Muscle of leg (tissue), 11 donors: Measurements from ENCODE around the gene TRIM39. TPM values are rescaled to one million over a fixed set of nuclear protein-coding genes. Genes with fewer than 3 reads are reported as not detected.
A peak's percentile ranks its signal among the peaks of the same experiment; 100 is the strongest.
"Not testable (repeated sequence)": the region's sequence is repeated elsewhere in the genome, so short reads cannot be mapped to it uniquely, and the experiment has no call there.

Experiments
- DNase-seq: peaks from one replicate; pipeline ENCODE4 v3.0.0; 2013
- H3K27ac ChIP-seq: one replicate; pipeline ENCODE4 v1.5.1; 2013; ENCODE audit warnings: mild to moderate bottlenecking, low read length, control low read depth
- H3K27me3 ChIP-seq: one replicate; pipeline ENCODE4 v1.6.1; 2013; ENCODE audit warnings: low read length; ENCODE audit not compliant: control insufficient read depth, insufficient read depth
- H3K36me3 ChIP-seq: one replicate; pipeline ENCODE4 v1.6.1; 2013; ENCODE audit warnings: low read length; ENCODE audit not compliant: control insufficient read depth, insufficient read depth
- H3K4me1 ChIP-seq: one replicate; pipeline ENCODE4 v1.6.1; 2013; ENCODE audit warnings: low read length; ENCODE audit not compliant: control insufficient read depth, insufficient read depth
- H3K4me3 ChIP-seq: one replicate; pipeline ENCODE4 v1.5.1; 2013; ENCODE audit warnings: low read length, control low read depth
- H3K9me3 ChIP-seq: replicated peaks from 2 replicates; pipeline ENCODE4 v1.6.1; 2013; ENCODE audit warnings: low read depth, low read length; ENCODE audit not compliant: control insufficient read depth
- WGBS: methylation state at CpG from one replicate; pipeline ENCODE4 v1.1.5; 2013; ENCODE audit warnings: missing lambda C conversion rate; ENCODE audit not compliant: insufficient coverage; 5-methylcytosine and 5-hydroxymethylcytosine counted together
- polyA plus RNA-seq, 8 donors: library from polyadenylated mRNA; unstranded; fragments of 120-200 nt; gene quantifications; one replicate each; pipeline versions ENCODE4 v1.2.1 to v1.2.3, GENCODE V29; 2013; ENCODE audit warnings: inconsistent platforms in 1 of 8, low replicate concordance in 1 of 8; ENCODE audit not compliant: insufficient read length in 8 of 8, insufficient read depth in 1 of 8
- total RNA-seq: library from RNA; stranded (reverse); fragments of 120-200 nt; gene quantifications from one replicate; pipeline ENCODE4 v1.2.4, GENCODE V29; 2013

The TRIM39 gene
- total and polyA plus RNA-seq, 9 donors = 6.5 to 8.7 (median 7.4) TPM

DNA sequence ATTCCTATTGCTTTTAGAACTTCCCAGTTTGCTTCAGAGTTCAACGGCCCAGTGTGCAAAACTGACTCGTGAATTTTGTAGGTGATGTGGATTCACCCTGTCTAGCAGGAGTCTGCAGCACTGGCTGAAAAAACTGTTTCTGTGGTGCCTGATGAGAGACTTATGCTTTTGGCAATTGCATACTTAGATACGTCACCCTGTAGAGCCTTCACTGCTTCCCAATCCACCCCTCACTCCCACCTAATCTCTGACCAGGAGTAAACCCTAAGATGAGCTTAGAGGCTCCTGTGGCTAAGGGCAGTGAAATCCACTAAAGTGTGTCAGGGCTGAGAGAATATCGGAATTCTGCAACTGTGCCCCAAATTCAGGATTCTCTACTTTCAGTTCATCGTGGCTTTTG lies 32.5 kb downstream of the TRIM39 start:
- Histone ChIP-seq H3K4me3 (no peak overlapping the region), H3K36me3 (no peaks in the 10 kb centered on the region), H3K4me1 (peaks cover 6% of the 10 kb centered on the region), H3K27me3 (peaks cover 42% of the 10 kb centered on the region), H3K9me3 (no peaks in the 10 kb centered on the region), H3K27ac (no peak overlapping the region)
- DNase-seq = no peak
- WGBS = 59% methylated on average over 2 of the region's 5 CpGs

DNA sequence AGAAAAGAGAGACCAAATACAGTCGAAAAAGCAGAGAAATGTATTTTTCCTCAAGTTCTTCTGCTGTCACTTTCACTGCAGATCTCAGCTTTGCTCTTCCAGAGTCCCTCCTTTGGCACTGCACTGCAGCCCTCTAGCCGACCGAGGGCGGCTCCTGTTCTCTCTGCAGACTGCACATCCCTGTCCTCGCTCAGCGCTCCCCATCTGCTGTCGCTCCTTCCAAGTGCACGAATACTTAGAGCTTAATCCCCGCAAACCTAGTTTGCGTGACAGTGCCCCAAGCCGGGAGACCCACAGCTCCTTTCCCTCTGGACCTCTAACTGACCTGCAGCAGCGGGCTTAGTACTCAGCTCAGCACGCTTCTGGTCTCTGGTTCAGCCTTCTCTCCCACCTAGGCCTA lies 33.4 kb downstream of the TRIM39 start:
- Histone ChIP-seq H3K4me1 (peaks cover 6% of the 10 kb centered on the region), H3K27me3 (peaks cover 42% of the 10 kb centered on the region), H3K4me3 (no peak overlapping the region), H3K36me3 (no peaks in the 10 kb centered on the region), H3K27ac (no peak overlapping the region), H3K9me3 (no peaks in the 10 kb centered on the region)
- WGBS = 37% methylated on average over 12 of the region's 13 CpGs
- DNase-seq = no peak

DNA sequence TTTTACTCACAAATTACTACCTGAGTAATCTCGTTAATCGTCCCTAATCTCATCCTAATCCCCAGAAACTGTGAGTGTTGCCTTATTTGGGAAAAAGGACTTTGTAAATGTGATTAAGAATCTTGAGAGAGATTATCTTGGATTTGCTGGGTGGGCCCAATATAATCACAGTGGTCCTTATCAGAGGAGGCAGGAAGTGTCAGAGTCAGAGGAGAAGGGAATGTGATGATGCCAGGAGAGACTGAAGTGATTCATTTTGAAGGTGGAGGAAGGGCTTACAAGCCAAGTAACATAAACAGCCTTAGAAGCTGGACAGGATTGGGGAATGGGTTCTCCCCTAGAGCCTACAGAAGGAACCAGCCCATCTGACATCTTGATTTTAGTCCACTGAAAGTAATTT lies 34.9 kb downstream of the TRIM39 start:
- WGBS = no CpG with 5 or more reads among the region's 2 CpGs
- Histone ChIP-seq H3K27ac (no peak overlapping the region), H3K9me3 (no peaks in the 10 kb centered on the region), H3K27me3 (peaks cover 41% of the 10 kb centered on the region), H3K36me3 (no peaks in the 10 kb centered on the region), H3K4me1 (peaks cover 6% of the 10 kb centered on the region), H3K4me3 (no peak overlapping the region)
- DNase-seq = no peak

DNA sequence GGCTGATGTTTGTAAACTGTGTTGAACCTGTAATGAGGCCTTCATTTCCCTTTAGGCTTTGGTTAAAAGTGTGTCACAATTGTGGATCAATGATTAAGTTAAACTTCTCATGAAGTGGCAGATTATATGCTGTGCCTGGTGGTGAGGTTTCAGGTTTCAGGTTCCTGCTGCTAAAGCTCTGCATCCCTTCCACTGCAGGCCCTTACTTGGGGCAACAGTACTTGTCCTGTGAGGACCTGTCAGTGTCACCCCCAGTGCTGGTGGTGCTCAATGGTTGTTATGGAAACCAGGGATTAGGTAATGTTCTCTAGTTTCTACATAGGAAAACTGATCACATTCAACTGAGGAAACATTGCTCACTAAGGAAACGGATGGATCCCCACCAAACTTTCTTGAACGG lies 36.7 kb downstream of the TRIM39 start:
- WGBS = no CpG with 5 or more reads among the region's 2 CpGs
- no peak for DNase-seq
- peaks cover 28% of the 10 kb centered on the region for H3K27me3 ChIP-seq

DNA sequence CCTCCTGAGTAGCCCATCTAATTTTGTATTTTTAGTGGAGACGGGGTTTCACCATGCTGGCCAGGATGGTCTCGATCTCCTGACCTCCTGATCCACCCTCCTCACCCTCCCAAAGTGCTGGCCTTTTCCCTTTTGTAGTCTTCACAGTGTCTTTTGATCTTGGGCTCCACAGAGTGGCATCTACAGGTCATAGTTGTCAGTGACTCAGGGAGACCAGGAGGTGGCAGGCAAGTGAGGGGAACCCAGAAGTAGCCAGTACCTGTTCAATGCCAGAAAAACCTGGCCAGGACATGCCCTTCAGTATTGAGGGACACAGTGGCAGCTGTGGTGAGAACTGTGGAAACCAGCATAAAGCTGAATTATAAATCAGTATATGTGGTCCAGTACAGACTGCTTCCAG lies 37.9 kb downstream of the TRIM39 start:
- no peaks in the 10 kb centered on the region for H3K36me3 ChIP-seq
- H3K4me3 ChIP-seq = no peak overlapping the region
- WGBS = 90% methylated on average over 2 of the region's 2 CpGs
- no peak overlapping the region for H3K27ac ChIP-seq
- H3K27me3 ChIP-seq = peaks cover 23% of the 10 kb centered on the region
- no peaks in the 10 kb centered on the region for H3K4me1 ChIP-seq
- DNase-seq = no peak
- H3K9me3 ChIP-seq = no peaks in the 10 kb centered on the region

More for the DNA sequence above, 36.7 kb downstream of the TRIM39 start:
- H3K4me3 ChIP-seq = no peak overlapping the region
- H3K36me3 ChIP-seq = no peaks in the 10 kb centered on the region
- H3K9me3 ChIP-seq = no peaks in the 10 kb centered on the region
- H3K27ac ChIP-seq = no peak overlapping the region
- H3K4me1 ChIP-seq = no peaks in the 10 kb centered on the region

DNA sequence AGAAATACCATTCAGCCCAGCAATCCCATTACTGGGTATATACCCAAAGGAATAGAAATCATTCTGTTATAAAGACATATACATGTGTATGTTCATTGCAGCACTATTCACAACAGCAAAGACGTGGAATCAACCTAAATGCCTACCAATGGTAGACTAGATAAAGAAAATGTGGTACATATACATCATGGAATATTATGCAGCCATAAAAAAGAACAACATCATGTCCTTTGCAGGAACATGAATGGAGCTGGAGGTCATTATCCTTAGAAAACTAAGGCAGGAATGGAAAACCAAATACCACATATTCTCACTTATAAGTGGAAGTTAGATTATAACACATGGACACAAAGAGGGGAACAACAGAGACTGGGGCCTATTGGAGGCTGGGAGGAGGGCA lies 42.6 kb downstream of the TRIM39 start:
- no CpG with 5 or more reads among the region's 1 CpG for WGBS
- not testable (repeated sequence) for H3K9me3 ChIP-seq, H3K36me3 ChIP-seq, H3K27ac ChIP-seq, DNase-seq, H3K4me1 ChIP-seq, H3K4me3 ChIP-seq
- peaks cover 10% of the 10 kb centered on the region for H3K27me3 ChIP-seq

DNA sequence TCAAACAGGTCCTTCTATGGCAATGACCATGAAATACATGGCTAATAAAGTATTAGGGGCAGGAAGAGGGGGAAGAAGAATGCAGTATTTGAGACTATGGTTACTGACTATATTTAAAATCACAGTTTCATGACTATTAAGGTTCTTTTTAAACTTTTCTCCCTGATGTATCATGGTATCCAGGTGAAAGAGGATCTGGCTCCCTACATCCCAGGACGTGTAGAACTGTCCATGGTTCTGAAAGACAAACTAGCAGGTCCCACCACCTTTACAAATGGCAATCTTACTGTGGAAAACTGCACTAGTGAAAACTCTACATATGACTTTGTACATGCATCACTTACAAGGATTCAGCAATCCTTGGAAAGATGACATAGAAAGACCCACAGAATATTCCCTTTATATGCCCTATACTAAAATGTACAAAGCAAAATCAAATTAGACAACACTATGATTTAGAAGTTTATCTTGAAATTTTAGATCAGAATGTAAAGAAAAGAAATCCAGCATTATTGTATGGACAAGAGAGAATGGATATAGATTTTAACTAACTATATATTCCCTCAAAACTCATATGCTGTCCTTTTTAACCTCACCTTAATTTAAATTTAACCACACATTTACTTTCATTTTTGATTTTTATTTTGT lies 51.7 kb downstream of the TRIM39 start:
- peak; percentile 22 for DNase-seq
- no peak overlapping the region for H3K27ac ChIP-seq
- no peaks in the 10 kb centered on the region for H3K9me3 ChIP-seq
- WGBS = no CpG with 5 or more reads among the region's 1 CpG
- H3K4me1 ChIP-seq = no peaks in the 10 kb centered on the region
- H3K27me3 ChIP-seq = no peaks in the 10 kb centered on the region
- no peak overlapping the region for H3K4me3 ChIP-seq
- no peaks in the 10 kb centered on the region for H3K36me3 ChIP-seq

DNA sequence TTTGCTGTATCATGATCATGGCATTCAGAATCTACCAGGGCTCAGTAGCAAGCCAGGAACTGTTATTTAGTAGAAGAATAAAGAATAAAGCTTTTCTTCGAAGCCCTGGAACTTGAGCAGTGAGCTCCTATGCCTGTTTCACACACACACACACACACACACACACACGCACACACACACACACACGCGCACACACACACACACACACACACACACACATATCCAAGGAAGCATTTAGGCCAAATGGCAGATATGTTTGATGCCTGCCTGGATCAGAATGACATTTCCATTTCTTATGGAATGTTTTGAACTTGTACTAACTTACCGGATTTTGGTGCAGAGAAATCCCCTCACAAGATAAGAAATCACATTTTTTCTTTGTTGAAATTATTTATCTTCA lies 53.7 kb downstream of the TRIM39 start:
- Histone ChIP-seq H3K4me3 (no peak overlapping the region), H3K36me3 (no peaks in the 10 kb centered on the region), H3K4me1 (no peaks in the 10 kb centered on the region), H3K9me3 (no peaks in the 10 kb centered on the region), H3K27me3 (no peaks in the 10 kb centered on the region), H3K27ac (no peak overlapping the region)
- no CpG with 5 or more reads among the region's 5 CpGs for WGBS
- no peak for DNase-seq

DNA sequence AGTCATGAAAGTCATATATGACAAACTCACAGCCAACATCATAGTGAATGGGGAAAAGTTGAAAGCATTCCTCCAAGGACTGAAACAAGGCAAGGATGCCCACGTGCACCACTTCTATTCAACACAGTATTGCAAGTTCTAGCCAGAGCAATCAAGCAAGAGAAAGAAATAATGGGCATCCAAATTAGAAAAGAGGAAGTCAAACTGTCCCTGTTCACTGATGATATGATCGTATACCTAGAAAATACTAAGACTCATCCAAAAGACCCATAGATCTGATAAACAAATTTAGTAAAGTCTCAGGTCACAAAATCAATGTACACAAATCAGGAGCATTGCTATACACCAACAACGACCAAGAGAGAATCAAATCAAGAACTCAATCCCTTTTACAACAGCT lies 59.4 kb downstream of the TRIM39 start:
- Histone ChIP-seq H3K4me3 (no peak overlapping the region), H3K9me3 (no peaks in the 10 kb centered on the region), H3K36me3 (no peaks in the 10 kb centered on the region), H3K27ac (no peak overlapping the region), H3K27me3 (peaks cover 4% of the 10 kb centered on the region), H3K4me1 (no peaks in the 10 kb centered on the region)
- DNase-seq = no peak
- WGBS = 11% methylated on average over 1 of the region's 3 CpGs

DNA sequence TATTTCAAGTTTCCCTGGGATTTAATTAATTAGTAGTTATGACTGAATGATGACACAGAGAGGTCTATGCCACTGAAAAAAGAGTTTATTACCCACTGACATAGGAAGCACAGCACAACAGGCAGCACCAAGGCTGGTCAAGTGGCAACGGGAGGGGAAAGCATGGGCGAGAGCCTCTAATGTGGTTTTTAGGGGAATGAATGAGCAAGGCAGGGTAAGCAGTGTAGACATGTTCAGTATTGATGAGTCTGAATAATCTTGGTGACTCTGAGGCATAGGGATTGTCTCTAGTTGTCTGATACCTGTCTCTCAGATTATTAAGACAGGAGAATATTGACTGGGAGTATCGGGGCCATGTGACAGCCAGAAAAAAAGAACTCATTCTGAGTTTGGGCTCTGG lies 64.5 kb downstream of the TRIM39 start:
- Histone ChIP-seq H3K4me1 (no peaks in the 10 kb centered on the region), H3K27ac (no peak overlapping the region), H3K27me3 (peaks cover 14% of the 10 kb centered on the region), H3K4me3 (no peak overlapping the region), H3K36me3 (no peaks in the 10 kb centered on the region), H3K9me3 (no peaks in the 10 kb centered on the region)
- no peak for DNase-seq
- 61% methylated on average over 3 of the region's 3 CpGs for WGBS
